Measurements from ENCODE around the gene GATB.

The GATB gene

GRCh38 chr4:151675411-151675971 lies 85.3 kb downstream of the GATB start:
- no peak for DNase-seq (ENCODE audit: low read depth, low spot score)

DNA sequence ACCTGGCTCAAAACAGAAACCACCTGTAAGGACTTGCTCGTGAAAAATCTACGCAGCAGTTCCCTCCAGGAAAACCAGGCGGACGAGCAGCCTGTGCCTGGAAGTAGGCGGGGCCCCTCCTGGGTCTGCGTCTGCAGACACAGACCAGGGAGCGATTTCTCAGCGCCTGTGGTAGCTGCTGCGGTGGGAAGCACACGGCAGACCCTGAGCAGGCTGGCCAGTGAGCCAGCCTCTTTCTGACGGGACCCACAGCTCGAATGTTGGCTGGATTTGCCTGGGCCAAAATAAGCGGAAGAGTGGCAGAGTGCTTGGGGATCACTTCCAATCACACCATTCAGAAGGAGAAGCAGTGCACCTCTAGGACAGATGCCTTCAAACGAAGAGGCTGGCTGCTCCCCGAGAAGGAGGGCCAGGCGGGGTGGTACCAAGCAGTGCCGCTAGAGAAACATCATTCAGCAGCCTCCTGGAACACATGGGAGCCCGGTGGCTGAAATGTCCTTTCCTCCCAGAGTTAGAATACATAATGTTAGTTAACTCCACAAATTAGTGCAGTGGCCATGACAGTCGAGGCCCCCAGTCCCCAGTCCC lies 85.9 kb downstream of the GATB start:
- DNase-seq (ENCODE audit: low read depth, low spot score), result peak; percentile 12

GRCh38 chr4:151673908-151674520 lies 86.8 kb downstream of the GATB start:
- DNase-seq (ENCODE audit: low read depth, low spot score), result no peak

DNA sequence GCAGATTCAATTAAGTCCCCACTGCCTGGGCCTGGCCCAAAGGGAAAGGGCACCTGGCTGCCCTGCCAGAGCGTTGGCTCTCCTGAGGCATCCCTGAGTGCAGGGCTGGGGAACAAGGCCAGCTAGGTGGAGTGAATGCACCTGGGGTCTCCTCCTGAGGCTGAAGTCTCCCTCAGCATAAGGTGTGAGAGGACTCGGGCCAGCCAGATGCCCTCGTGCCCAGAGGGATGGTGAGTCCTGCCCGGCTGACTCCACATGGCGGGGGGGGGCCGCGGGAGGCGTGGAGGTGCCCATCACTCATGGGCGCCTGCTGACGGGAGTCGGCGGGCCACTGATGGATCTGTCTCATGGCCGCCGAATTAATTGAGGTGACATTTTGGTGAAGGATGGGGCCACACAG lies 87.8 kb downstream of the GATB start:
- DNase-seq (ENCODE audit: low read depth, low spot score), result no peak

GRCh38 chr4:151671541-151672059 lies 89.2 kb downstream of the GATB start:
- no peak for DNase-seq (ENCODE audit: low read depth, low spot score)

GRCh38 chr4:151670843-151671242 lies 90.0 kb downstream of the GATB start:
- no peak for DNase-seq (ENCODE audit: low read depth, low spot score)

DNA sequence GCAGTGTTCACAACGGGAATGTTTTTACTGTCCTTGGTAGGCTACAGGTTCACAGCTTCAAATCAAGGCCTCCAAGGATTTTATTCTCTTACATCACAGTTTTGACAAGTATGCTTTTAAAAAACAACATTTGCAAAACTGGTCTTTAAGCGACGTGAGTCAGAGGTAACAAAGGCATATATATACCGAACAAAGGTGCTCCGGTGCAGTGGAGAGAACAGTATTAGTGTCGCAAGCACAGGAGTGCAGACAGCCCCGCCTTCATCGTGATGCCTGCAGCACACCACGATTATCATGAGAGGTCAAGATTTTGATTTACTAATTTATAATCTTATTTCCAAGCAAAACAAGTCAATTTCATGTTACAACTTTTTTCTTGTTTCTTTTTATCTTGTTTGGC lies 90.8 kb downstream of the GATB start:
- no peak for DNase-seq (ENCODE audit: low read depth, low spot score)

GRCh38 chr4:151668689-151669402 lies 92.0 kb downstream of the GATB start:
- DNase-seq (ENCODE audit: low read depth, low spot score), result no peak

- no peak for DNase-seq (ENCODE audit: low read depth, low spot score)
These were observed 93.1 kb downstream of the GATB start for GRCh38 chr4:151667666-151668065.

DNA sequence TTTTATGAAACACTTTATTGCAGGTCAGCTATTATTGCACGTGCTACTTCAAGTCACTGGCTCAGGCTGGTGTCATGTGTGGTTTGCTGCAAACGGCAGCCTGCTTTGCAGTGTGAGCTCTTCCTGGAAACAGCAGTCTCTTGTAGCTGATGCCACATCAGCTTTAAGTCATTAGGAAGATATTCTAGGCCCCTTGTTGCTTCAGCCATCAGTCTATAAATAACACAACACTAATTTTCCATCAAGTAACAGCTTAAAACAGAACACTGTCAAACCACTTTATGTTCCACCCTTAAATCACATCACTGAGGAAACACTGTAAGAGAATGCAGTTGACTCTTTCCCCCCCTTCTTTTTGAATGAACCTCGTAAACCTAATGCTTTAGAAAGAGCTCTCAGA lies 93.8 kb downstream of the GATB start:
- DNase-seq (ENCODE audit: low read depth, low spot score), result no peak

GRCh38 chr4:151666501-151666900 lies 94.3 kb downstream of the GATB start:
- no peak for DNase-seq (ENCODE audit: low read depth, low spot score)

DNA sequence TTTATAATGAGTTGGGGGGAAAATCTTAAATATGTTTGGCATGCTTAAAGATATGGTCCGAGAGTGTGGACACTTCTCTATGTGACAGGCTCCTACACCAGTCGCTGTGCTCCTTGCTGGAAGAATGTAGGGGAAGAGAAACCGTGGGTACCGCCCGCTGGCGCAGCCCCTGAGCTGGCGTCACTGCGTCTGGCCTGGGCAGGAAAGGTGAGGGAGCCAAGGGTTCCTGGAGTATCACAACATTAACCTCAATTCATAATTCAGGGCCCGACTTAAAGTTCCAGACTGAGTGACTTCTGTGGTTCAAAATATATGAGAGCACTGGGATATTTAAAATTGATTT lies 95.1 kb downstream of the GATB start:
- no peak for DNase-seq (ENCODE audit: low read depth, low spot score)

GRCh38 chr4:151665022-151665784 lies 95.6 kb downstream of the GATB start:
- DNase-seq (ENCODE audit: low read depth, low spot score), result no peak

- no peak for DNase-seq (ENCODE audit: low read depth, low spot score)
These were observed 96.5 kb downstream of the GATB start for GRCh38 chr4:151664289-151664688.

GRCh38 chr4:151663109-151663508 lies 97.7 kb downstream of the GATB start:
- DNase-seq (ENCODE audit: low read depth, low spot score), result no peak

DNA sequence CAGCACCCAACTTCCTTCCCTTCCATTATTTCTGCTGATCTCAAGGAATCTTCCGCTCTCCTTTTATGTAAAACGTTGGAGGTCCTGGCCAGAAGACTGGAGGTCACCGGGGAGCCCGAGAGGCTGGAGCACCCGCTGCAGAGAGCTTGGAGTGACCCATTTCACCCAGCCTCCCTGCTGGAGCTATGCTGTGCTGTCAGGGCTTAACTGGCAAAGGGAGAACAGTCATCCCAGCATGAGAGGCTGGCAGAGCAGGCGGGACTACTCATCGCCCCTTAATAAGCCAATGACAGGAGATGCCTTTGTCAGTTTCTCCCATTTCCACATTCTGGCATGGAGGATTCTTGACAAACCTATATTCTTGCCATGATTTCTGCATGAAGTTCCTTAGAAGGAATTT lies 98.9 kb downstream of the GATB start:
- no peak for DNase-seq (ENCODE audit: low read depth, low spot score)

DNA sequence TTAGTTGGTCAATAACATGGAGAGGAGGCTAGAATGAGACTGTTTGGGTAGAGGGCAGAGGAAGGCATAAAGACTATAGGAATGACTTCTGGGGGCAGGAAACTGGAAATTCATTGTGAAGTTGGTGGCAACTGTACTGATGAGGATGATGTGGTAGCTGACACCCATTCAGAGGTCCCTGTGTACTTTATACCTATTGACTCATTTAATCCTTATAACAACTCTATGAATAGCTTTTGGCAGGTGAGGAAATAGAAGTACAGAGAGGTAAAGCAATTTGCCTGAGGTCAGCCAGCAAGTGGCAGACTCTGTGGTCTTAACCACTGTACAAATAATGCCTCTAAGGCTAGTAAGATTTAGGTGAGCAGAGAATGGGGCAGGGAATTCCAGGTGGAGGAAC lies 100.1 kb downstream of the GATB start:
- DNase-seq (ENCODE audit: low read depth, low spot score), result no peak

DNA sequence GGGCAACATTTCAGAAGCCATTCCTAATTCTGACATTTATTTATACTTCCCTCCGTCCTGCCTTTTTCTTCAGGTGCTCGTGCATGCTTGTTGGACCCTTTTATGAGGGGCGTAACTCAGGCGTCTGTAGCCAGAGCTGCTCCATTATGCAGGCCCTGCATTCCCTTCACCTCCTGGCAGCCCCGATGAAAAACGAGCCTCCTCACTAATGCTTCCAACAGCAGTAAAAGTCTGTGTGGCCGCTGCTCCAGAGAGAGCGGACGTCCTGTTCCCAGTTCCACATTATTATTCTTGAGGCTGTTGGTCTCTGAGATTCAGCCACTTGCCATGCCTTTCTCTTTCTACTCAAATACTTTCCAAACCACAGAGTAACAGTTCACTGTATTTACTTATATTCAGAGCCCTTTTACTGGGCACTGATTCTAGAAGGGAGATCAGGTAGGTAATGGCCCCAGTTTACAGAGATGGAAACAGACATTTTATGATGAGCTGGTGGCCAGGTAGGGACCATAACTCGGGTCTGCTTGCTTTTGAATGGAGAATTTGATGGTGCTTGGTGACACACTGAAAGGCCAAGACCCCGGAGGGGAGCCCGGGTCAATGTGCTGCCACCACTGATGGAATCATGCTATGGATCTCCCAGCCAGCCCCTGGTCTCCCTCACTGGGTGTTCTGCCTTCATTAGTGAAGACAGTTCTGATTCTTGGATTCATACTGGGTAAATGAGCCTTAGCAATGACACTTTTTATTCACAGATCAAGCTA lies 101.0 kb downstream of the GATB start:
- DNase-seq (ENCODE audit: low read depth, low spot score), result no peak

- DNase-seq (ENCODE audit: low read depth, low spot score), result no peak
These were observed 101.7 kb downstream of the GATB start for GRCh38 chr4:151658959-151659600.

GRCh38 chr4:151657896-151658295 lies 102.9 kb downstream of the GATB start:
- DNase-seq (ENCODE audit: low read depth, low spot score), result no peak

GRCh38 chr4:151656058-151656457 lies 104.7 kb downstream of the GATB start:
- no peak for DNase-seq (ENCODE audit: low read depth, low spot score)
